ENCODE results near the gene TNFSF13B. TPM values are rescaled to one million over a fixed set of nuclear protein-coding genes. Genes with fewer than 3 reads are reported as not detected.

TNFSF13B gene
- total and polyA plus RNA-seq, 5 donors from 2014 or later = 5.4 to 39.8 (median 21.4) TPM

DNA sequence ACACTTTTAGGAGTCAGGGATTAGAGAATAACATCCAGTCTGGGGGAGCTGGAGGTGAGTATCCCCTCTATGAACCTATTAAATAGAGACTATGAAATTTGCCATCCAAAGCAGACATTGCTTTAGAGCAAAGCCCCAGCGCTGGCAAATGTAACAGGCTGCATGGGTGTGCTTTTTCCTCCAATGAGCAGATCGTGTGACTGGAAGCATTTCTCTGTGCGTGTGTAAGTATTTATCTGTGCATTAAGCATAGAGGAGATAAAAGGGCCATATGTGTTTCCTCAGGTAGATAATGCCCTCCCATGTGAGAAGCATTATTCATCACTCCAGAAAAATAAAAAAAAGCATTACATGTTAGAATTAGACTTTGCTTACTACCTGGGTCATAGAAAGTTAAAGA, 924 bp downstream of the TNFSF13B start:
- Mint-ChIP-seq H3K9me3 (no peaks in the 10 kb centered on the region), H3K27ac (peak overlapping the region; percentile 77 to 97 (median 93)), H3K36me3 (no peaks in the 10 kb centered on the region), H3K27me3 (no peaks in the 10 kb centered on the region), H3K4me1 (peaks cover 25 to 63% (median 49%) of the 10 kb centered on the region in 4 donors), H3K4me3 (peak overlapping the region; percentile 86 to 92 (median 90))
- H3K9me3 ChIP-seq (ENCODE audit: control insufficient read depth in 2 of 2, low read length in 2 of 2) = no peaks in the 10 kb centered on the region
- H3K27ac ChIP-seq (ENCODE audit: insufficient read depth, low read length, poor library complexity, severe bottlenecking) = peak overlapping the region; percentile 62
- DNase-seq (peak in 1 of 3 donors; percentile 52), ATAC-seq (ENCODE audit: low read depth in 2 of 2) (peak; percentile 22 to 29)
- no peaks in the 10 kb centered on the region for H3K27me3 ChIP-seq (ENCODE audit: control insufficient read depth, insufficient read depth, low read length)
- peak overlapping the region; percentile 79 for H3K4me3 ChIP-seq (ENCODE audit: low read depth, low read length)
- peaks cover 34% of the 10 kb centered on the region for H3K4me1 ChIP-seq (ENCODE audit: control insufficient read depth, insufficient read depth, low read length, poor library complexity, severe bottlenecking)
- H3K36me3 ChIP-seq (ENCODE audit: control insufficient read depth, insufficient read depth, low read length) = no peaks in the 10 kb centered on the region

DNA sequence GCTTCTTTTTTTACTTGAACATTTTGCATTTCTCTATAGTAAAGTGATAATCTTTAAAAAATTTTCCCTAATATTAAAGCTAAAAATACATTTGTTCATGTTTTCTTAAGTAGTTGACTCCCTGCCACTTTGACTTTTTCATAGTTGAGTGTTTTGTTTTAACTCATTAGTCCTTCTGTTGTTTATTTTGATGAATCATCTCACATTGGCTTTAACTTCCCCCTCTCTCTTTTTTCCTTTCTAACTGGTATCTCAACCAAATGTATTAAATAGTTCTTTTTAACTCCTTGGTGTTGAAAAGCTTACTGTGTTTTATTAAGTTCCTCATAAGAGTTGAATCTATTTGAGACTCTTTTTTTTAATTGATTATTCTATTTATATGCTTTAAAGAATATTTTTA, 2.8 kb downstream of the TNFSF13B start:
- Histone ChIP-seq H3K27me3 (ENCODE audit: control insufficient read depth, insufficient read depth, low read length) (no peaks in the 10 kb centered on the region), H3K9me3 (ENCODE audit: control insufficient read depth in 2 of 2, low read length in 2 of 2) (no peaks in the 10 kb centered on the region), H3K4me1 (ENCODE audit: control insufficient read depth, insufficient read depth, low read length, poor library complexity, severe bottlenecking) (peaks cover 25% of the 10 kb centered on the region), H3K36me3 (ENCODE audit: control insufficient read depth, insufficient read depth, low read length) (no peaks in the 10 kb centered on the region), H3K27ac (ENCODE audit: insufficient read depth, low read length, poor library complexity, severe bottlenecking) (no peak overlapping the region), H3K4me3 (ENCODE audit: low read depth, low read length) (no peak overlapping the region)
- H3K4me3 Mint-ChIP-seq = peak overlapping the region; percentile 17 to 65 (median 42)
- peaks cover 4% of the 10 kb centered on the region for H3K36me3 Mint-ChIP-seq
- DNase-seq (no peak), ATAC-seq (ENCODE audit: low read depth in 2 of 2) (no peak)
- H3K27ac Mint-ChIP-seq = peak overlapping the region in 1 of 3 donors; percentile 95
- H3K9me3 Mint-ChIP-seq = no peaks in the 10 kb centered on the region
- H3K27me3 Mint-ChIP-seq = peaks cover 5% of the 10 kb centered on the region
- peaks cover 14 to 47% (median 34%) of the 10 kb centered on the region in 4 donors for H3K4me1 Mint-ChIP-seq

- Histone ChIP-seq H3K4me1 (ENCODE audit: control insufficient read depth, insufficient read depth, low read length, poor library complexity, severe bottlenecking) (peaks cover 25% of the 10 kb centered on the region), H3K27ac (ENCODE audit: insufficient read depth, low read length, poor library complexity, severe bottlenecking) (no peak overlapping the region), H3K27me3 (ENCODE audit: control insufficient read depth, insufficient read depth, low read length) (no peaks in the 10 kb centered on the region), H3K36me3 (ENCODE audit: control insufficient read depth, insufficient read depth, low read length) (no peaks in the 10 kb centered on the region), H3K4me3 (ENCODE audit: low read depth, low read length) (no peak overlapping the region), H3K9me3 (ENCODE audit: control insufficient read depth in 2 of 2, low read length in 2 of 2) (no peaks in the 10 kb centered on the region)
- peaks cover 8 to 36% (median 27%) of the 10 kb centered on the region in 4 donors for H3K4me1 Mint-ChIP-seq
- no peaks in the 10 kb centered on the region for H3K9me3 Mint-ChIP-seq
- no peak for ATAC-seq (ENCODE audit: low read depth in 2 of 2)
- peaks cover 4% of the 10 kb centered on the region for H3K36me3 Mint-ChIP-seq
- no peak for DNase-seq
- peak overlapping the region in 1 of 4 donors; percentile 13 for H3K4me3 Mint-ChIP-seq
- no peak overlapping the region for H3K27ac Mint-ChIP-seq
- H3K27me3 Mint-ChIP-seq = peaks cover 5% of the 10 kb centered on the region
Observed at GRCh38 chr13:108273429-108274118, 4.1 kb downstream of the TNFSF13B start.

DNA sequence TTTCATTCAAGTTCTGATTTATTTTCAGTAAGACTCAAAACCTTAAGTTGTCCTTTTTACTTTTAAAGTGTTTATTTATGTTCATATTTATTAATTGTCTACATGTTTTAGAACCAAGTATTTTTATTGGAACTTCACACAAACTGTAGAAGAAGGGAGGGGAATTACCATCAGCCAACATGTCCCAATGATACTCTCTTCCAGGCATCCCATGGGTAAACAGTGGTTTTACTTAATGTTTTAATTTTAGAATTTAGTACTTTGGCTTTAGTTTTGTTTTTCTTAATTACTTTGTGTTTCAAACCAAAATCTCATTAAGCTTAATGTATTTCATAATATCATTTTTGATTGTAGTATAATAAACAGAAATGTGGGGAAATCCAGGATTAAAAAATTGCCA, 5.2 kb downstream of the TNFSF13B start:
- H3K27me3 Mint-ChIP-seq = peaks cover 5% of the 10 kb centered on the region
- peaks cover 17% of the 10 kb centered on the region for H3K4me1 ChIP-seq (ENCODE audit: control insufficient read depth, insufficient read depth, low read length, poor library complexity, severe bottlenecking)
- no peaks in the 10 kb centered on the region for H3K27me3 ChIP-seq (ENCODE audit: control insufficient read depth, insufficient read depth, low read length)
- peaks cover 0 to 1% (median 0%) of the 10 kb centered on the region in 7 donors for H3K9me3 Mint-ChIP-seq
- DNase-seq (no peak), ATAC-seq (ENCODE audit: low read depth in 2 of 2) (no peak)
- no peak overlapping the region for H3K4me3 Mint-ChIP-seq
- H3K4me3 ChIP-seq (ENCODE audit: low read depth, low read length) = no peak overlapping the region
- H3K36me3 Mint-ChIP-seq = peaks cover 11% of the 10 kb centered on the region
- no peak overlapping the region for H3K27ac ChIP-seq (ENCODE audit: insufficient read depth, low read length, poor library complexity, severe bottlenecking)
- H3K27ac Mint-ChIP-seq = no peak overlapping the region
- no peaks in the 10 kb centered on the region for H3K9me3 ChIP-seq (ENCODE audit: control insufficient read depth in 2 of 2, low read length in 2 of 2)
- H3K36me3 ChIP-seq (ENCODE audit: control insufficient read depth, insufficient read depth, low read length) = no peaks in the 10 kb centered on the region
- peaks cover 5 to 27% (median 21%) of the 10 kb centered on the region in 4 donors for H3K4me1 Mint-ChIP-seq

DNA sequence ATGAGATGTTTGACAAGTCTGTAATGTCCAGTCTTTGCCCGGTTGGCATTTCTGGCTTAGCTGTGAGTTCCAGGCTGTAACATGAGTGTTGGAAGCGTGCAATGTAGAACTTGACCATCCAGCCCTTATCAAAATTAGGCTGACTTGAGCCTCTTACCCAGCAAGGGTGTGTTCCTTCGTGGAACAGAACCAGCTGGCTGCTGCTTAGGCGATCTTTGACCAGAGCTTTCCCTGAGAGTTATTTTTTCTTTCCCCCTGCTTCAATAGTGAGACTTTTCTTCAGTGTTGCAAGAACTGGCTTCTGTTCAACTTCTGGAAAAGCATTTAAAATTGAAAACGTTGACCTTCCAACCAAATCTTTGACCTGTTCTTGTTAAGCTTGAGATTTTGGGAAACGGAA, 6.5 kb downstream of the TNFSF13B start:
- Mint-ChIP-seq H3K27me3 (peaks cover 5% of the 10 kb centered on the region), H3K4me3 (no peak overlapping the region), H3K27ac (no peak overlapping the region), H3K9me3 (peaks cover 0 to 1% (median 0%) of the 10 kb centered on the region in 7 donors), H3K4me1 (peaks cover 5 to 15% (median 12%) of the 10 kb centered on the region in 4 donors), H3K36me3 (peaks cover 12% of the 10 kb centered on the region)
- ATAC-seq (ENCODE audit: low read depth in 2 of 2) (no peak), DNase-seq (no peak)
- Histone ChIP-seq H3K36me3 (ENCODE audit: control insufficient read depth, insufficient read depth, low read length) (no peaks in the 10 kb centered on the region), H3K27me3 (ENCODE audit: control insufficient read depth, insufficient read depth, low read length) (no peaks in the 10 kb centered on the region), H3K4me1 (ENCODE audit: control insufficient read depth, insufficient read depth, low read length, poor library complexity, severe bottlenecking) (peaks cover 3% of the 10 kb centered on the region), H3K4me3 (ENCODE audit: low read depth, low read length) (no peak overlapping the region), H3K9me3 (ENCODE audit: control insufficient read depth in 2 of 2, low read length in 2 of 2) (no peaks in the 10 kb centered on the region), H3K27ac (ENCODE audit: insufficient read depth, low read length, poor library complexity, severe bottlenecking) (no peak overlapping the region)

DNA sequence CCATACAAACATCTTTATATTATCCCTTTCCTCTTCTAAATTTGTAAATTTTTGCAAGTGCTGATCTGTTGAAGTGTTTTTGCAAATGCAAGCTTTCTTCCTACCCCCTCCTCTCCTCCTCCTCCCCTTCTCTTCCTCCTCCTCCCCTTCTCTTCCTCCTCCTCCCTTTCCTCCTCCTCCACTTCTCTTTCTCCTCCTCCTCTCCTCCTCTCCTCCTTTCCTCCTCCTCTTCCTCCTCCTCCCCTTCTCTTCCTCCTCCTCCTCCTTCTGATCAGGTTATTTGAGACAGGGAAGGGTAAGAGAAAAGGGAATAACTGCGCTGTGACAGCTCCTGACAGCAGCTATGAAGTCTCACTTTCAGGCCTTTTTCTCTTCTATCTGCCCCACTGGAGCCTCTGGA, 8.9 kb downstream of the TNFSF13B start:
- Histone ChIP-seq H3K27me3 (ENCODE audit: control insufficient read depth, insufficient read depth, low read length) (no peaks in the 10 kb centered on the region), H3K4me3 (ENCODE audit: low read depth, low read length) (no peak overlapping the region), H3K4me1 (ENCODE audit: control insufficient read depth, insufficient read depth, low read length, poor library complexity, severe bottlenecking) (no peaks in the 10 kb centered on the region), H3K9me3 (ENCODE audit: control insufficient read depth in 2 of 2, low read length in 2 of 2) (no peaks in the 10 kb centered on the region), H3K36me3 (ENCODE audit: control insufficient read depth, insufficient read depth, low read length) (no peaks in the 10 kb centered on the region), H3K27ac (ENCODE audit: insufficient read depth, low read length, poor library complexity, severe bottlenecking) (no peak overlapping the region)
- H3K9me3 Mint-ChIP-seq = peaks cover 0 to 1% (median 0%) of the 10 kb centered on the region in 7 donors
- H3K4me1 Mint-ChIP-seq = peaks cover 0 to 6% (median 3%) of the 10 kb centered on the region in 4 donors
- H3K36me3 Mint-ChIP-seq = peaks cover 16% of the 10 kb centered on the region
- H3K27me3 Mint-ChIP-seq = peaks cover 5% of the 10 kb centered on the region
- no peak for DNase-seq
- no peak for ATAC-seq (ENCODE audit: low read depth in 2 of 2)
- H3K4me3 Mint-ChIP-seq = no peak overlapping the region
- peak overlapping the region in 1 of 3 donors; percentile 82 for H3K27ac Mint-ChIP-seq

- no peak overlapping the region for H3K27ac Mint-ChIP-seq
- no peak overlapping the region for H3K4me3 Mint-ChIP-seq
- H3K27me3 Mint-ChIP-seq = no peaks in the 10 kb centered on the region
- Histone ChIP-seq H3K9me3 (ENCODE audit: control insufficient read depth in 2 of 2, low read length in 2 of 2) (no peaks in the 10 kb centered on the region), H3K36me3 (ENCODE audit: control insufficient read depth, insufficient read depth, low read length) (no peaks in the 10 kb centered on the region), H3K27ac (ENCODE audit: insufficient read depth, low read length, poor library complexity, severe bottlenecking) (no peak overlapping the region), H3K4me3 (ENCODE audit: low read depth, low read length) (no peak overlapping the region), H3K4me1 (ENCODE audit: control insufficient read depth, insufficient read depth, low read length, poor library complexity, severe bottlenecking) (no peaks in the 10 kb centered on the region), H3K27me3 (ENCODE audit: control insufficient read depth, insufficient read depth, low read length) (no peaks in the 10 kb centered on the region)
- DNase-seq (no peak), ATAC-seq (ENCODE audit: low read depth in 2 of 2) (no peak)
- H3K9me3 Mint-ChIP-seq = peaks cover 0 to 1% (median 0%) of the 10 kb centered on the region in 7 donors
- peaks cover 12% of the 10 kb centered on the region for H3K36me3 Mint-ChIP-seq
- peaks cover 0 to 2% (median 0%) of the 10 kb centered on the region in 4 donors for H3K4me1 Mint-ChIP-seq
Observed at GRCh38 chr13:108281901-108282300, 12.4 kb downstream of the TNFSF13B start.

DNA sequence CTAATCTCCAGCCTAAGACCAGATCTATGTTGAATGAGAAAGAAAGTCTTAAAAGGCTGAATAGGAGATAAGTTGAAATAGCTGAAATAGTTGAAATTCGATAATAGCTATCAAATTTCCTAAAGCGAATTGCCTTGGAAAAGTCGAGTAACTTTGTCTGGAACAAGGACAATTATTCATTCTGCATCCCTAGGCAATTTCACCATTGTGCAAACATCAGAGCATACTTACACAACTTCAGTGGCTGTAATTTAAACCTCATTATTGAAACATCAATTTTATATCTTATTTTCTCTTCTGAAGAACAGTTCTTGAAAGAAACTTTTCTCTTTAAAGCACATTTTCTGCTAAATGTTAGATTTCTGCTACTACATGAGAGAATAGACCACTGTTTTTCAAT, 13.6 kb downstream of the TNFSF13B start:
- ATAC-seq (ENCODE audit: low read depth in 2 of 2) (no peak), DNase-seq (no peak)
- no peaks in the 10 kb centered on the region for H3K27me3 ChIP-seq (ENCODE audit: control insufficient read depth, insufficient read depth, low read length)
- H3K27ac ChIP-seq (ENCODE audit: insufficient read depth, low read length, poor library complexity, severe bottlenecking) = no peak overlapping the region
- no peaks in the 10 kb centered on the region for H3K9me3 ChIP-seq (ENCODE audit: control insufficient read depth in 2 of 2, low read length in 2 of 2)
- H3K36me3 ChIP-seq (ENCODE audit: control insufficient read depth, insufficient read depth, low read length) = no peaks in the 10 kb centered on the region
- peaks cover 0 to 2% (median 0%) of the 10 kb centered on the region in 4 donors for H3K4me1 Mint-ChIP-seq
- H3K27me3 Mint-ChIP-seq = no peaks in the 10 kb centered on the region
- H3K9me3 Mint-ChIP-seq = peaks cover 0 to 1% (median 0%) of the 10 kb centered on the region in 7 donors
- H3K36me3 Mint-ChIP-seq = peaks cover 12% of the 10 kb centered on the region
- H3K27ac Mint-ChIP-seq = no peak overlapping the region
- no peak overlapping the region for H3K4me3 Mint-ChIP-seq
- H3K4me3 ChIP-seq (ENCODE audit: low read depth, low read length) = no peak overlapping the region
- no peaks in the 10 kb centered on the region for H3K4me1 ChIP-seq (ENCODE audit: control insufficient read depth, insufficient read depth, low read length, poor library complexity, severe bottlenecking)
